Upper lobe of right lung (tissue), 1 donor: ENCODE results near the gene CACNA1B. TPM values are rescaled to one million over a fixed set of nuclear protein-coding genes. Genes with fewer than 3 reads are reported as not detected.
"Not testable (repeated sequence)": the region's sequence is repeated elsewhere in the genome, so short reads cannot be mapped to it uniquely, and the experiment has no call there.

Experiments used
- ATAC-seq: fragments of 200-7000 bp; cut with Tn5 transposase; one replicate; pipeline ENCODE4 v1.9.1; 2020; ENCODE audit warnings: mild to moderate bottlenecking, moderate library complexity
- DNase-seq: peaks from one replicate; pipeline ENCODE4 v3.0.0-alpha.2; 2020
- H3K27ac ChIP-seq: fragments of 200-600 bp; one replicate; pipeline ENCODE4 v1.8.0; 2022
- H3K27me3 ChIP-seq: fragments of 200-600 bp; one replicate; pipeline ENCODE4 v1.8.0; 2022; ENCODE audit warnings: mild to moderate bottlenecking
- H3K36me3 ChIP-seq: fragments of 200-600 bp; one replicate; pipeline ENCODE4 v1.8.0; 2022
- H3K4me1 ChIP-seq: fragments of 200-600 bp; one replicate; pipeline ENCODE4 v1.8.0; 2022
- H3K4me3 ChIP-seq: fragments of 200-600 bp; one replicate; pipeline ENCODE4 v1.8.0; 2022; ENCODE audit warnings: mild to moderate bottlenecking
- H3K9me3 ChIP-seq: fragments of 200-600 bp; one replicate; pipeline ENCODE4 v1.8.0; 2022
- CTCF ChIP-seq: fragments of 200-600 bp; IDR thresholded peaks from one replicate; pipeline ENCODE4 v1.8.0; 2022; ENCODE audit warnings: antibody characterized with exemption
- intact Hi-C: fragments of 100-400 bp; cut with DNase I; formaldehyde crosslinking; loops from one replicate; pipeline ENCODE4 v1.11.0; 2022
- microRNA-seq: library from miRNA; unstranded; fragments of <30 nt; microRNA quantifications from one replicate; pipeline ENCODE4 v1.2.0, GENCODE V29; 2020; ENCODE audit warnings: borderline microRNAs expressed
- total RNA-seq: library from RNA; stranded (reverse); fragmentation: NEBNext Ultra II Directional; extraction: Animal tissue kit (Norgen Biotek cat#: 25700); gene quantifications from one replicate; pipeline ENCODE4 v1.2.1, GENCODE V29; 2021
- donor health status: DM: no; HTN: yes; CAD: no; lungs with severe emphysema.

CACNA1B gene
- total RNA-seq, 1 donor from 2014 or later = 0.29 TPM

GRCh38 chr9:138147556-138147955 is 270.0 kb downstream of the CACNA1B start:
- ATAC-seq, H3K27ac ChIP-seq, H3K4me1 ChIP-seq, intact Hi-C loops, H3K4me3 ChIP-seq, DNase-seq, H3K9me3 ChIP-seq, H3K36me3 ChIP-seq, H3K27me3 ChIP-seq: not testable (repeated sequence)
- TF ChIP-seq CTCF = peak; percentile 18

- H3K36me3 ChIP-seq = not testable (repeated sequence)
Observed at GRCh38 chr9:138149672-138150656, 272.4 kb downstream of the CACNA1B start.

GRCh38 chr9:138155788-138156187 is 278.2 kb downstream of the CACNA1B start:
- H3K4me3 ChIP-seq, H3K36me3 ChIP-seq, H3K27ac ChIP-seq: not testable (repeated sequence)

More at GRCh38 chr9:138149672-138150656, 272.4 kb downstream of the CACNA1B start:
- Histone ChIP-seq H3K4me3 (peak overlapping the region; percentile 50), H3K27ac (peak overlapping the region; percentile 63)
- ATAC-seq = peak; percentile 86
- H3K4me1 ChIP-seq, H3K27me3 ChIP-seq, H3K9me3 ChIP-seq, intact Hi-C loops: not testable (repeated sequence)
- peak; percentile 78 for DNase-seq
- TF ChIP-seq CTCF = peak; percentile 59

GRCh38 chr9:138166793-138167192 is 289.2 kb downstream of the CACNA1B start:
- DNase-seq, intact Hi-C loops, H3K36me3 ChIP-seq, H3K27me3 ChIP-seq, H3K9me3 ChIP-seq, H3K4me1 ChIP-seq, H3K27ac ChIP-seq, H3K4me3 ChIP-seq, ATAC-seq: not testable (repeated sequence)

More at GRCh38 chr9:138155788-138156187, 278.2 kb downstream of the CACNA1B start:
- DNase-seq, intact Hi-C loops, H3K27me3 ChIP-seq, H3K4me1 ChIP-seq, H3K9me3 ChIP-seq, ATAC-seq: not testable (repeated sequence)

Small RNA genes within 50 kb of the gene (microRNA-seq; reads per million reads assigned to microRNA genes)
- gene MIR602 = not detected
